OCI-LY1 (cell line): ENCODE results near the gene AQR.

Experiments used
- CTCF ChIP-seq: fragments of 200-600 bp; sonication (generic), shearing (Covaris generic); IDR thresholded peaks from 2 replicates; pipeline ENCODE4 v1.5.1; 2017; ENCODE audit warnings: mild to moderate bottlenecking, antibody characterized with exemption, low read length, moderate library complexity, mixed read lengths
- EZH2 ChIP-seq: fragments of 200-600 bp; sonication (generic), shearing (Covaris generic); IDR thresholded peaks from 2 replicates; pipeline ENCODE4 v1.8.0; 2017; ENCODE audit warnings: borderline replicate concordance, mixed run types, mild to moderate bottlenecking, antibody characterized with exemption, low read length, moderate library complexity, mixed read lengths

DNA sequence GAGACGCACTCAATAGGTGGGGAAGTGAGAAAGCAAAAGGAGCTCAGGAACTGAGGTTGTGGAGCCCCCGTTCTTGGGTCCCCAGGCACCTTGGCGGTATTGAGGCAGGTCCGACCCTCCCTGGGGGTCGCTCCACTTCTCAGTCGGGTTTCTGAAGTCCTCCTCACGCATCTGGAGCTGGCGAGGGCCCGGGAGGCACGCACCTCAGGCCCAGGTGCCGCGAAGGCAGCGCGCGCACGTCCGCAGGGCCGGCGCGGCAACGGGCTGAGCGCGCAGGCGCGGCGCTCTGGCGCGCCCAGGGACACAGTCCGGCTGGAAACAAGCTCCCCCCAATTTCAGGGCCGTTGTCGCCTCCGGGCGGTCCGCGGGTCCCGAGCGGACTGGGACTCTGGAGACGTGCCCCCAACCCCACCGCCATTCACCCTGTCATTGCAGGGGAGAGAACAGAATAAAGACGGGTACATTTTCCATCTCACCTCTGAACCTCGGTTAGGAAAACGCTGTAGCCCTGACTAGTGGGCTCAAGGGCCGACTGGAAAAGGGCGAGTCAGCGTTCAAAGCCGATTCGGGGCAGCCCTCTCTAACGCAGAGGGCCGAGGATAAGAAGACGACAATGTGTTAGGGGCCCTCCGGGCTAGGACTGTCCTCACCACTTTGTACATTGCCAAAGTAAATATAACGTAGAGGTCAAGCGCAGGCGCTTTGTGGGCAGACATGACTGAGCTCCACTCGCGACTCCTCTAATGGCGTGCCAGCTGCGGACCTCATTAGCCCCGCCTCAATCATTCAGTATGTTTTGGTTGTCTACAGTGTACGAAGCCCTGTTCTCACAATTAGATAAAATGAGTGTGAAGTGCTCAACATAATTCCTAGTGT lies 18.7 kb upstream of the AQR start, which contains the start of gene ZNF770:
- no peak for TF ChIP-seq CTCF
- TF ChIP-seq EZH2: no peak
